K562 (cell line): ENCODE data around the gene SLC35A1. TPM values are rescaled to one million over a fixed set of nuclear protein-coding genes. Genes with fewer than 3 reads are reported as not detected.

ENCODE experiments used
- BCL6 ChIP-seq: fragments of 250-450 bp; sonication (Bioruptor Pico); IDR thresholded peaks from 2 replicates; pipeline ENCODE4 v1.4.0; 2020
- HMG20A ChIP-seq: fragments of 450-650 bp; formaldehyde crosslinking; conservative IDR thresholded peaks from 2 replicates; pipeline ENCODE4 v1.4.0; 2020; ENCODE audit warnings: mild to moderate bottlenecking, mixed read lengths
- HMGN3 ChIP-seq: IDR thresholded peaks from 2 replicates; pipeline ENCODE4 v1.6.1; 2011; ENCODE audit warnings: borderline replicate concordance, low read depth, mild to moderate bottlenecking, mixed read lengths, low read length; ENCODE audit not compliant: insufficient read length; ENCODE audit errors: extremely low read depth
- MEF2D ChIP-seq: conservative IDR thresholded peaks from 2 replicates; pipeline ENCODE4 v1.6.1; 2016; ENCODE audit warnings: low read depth, missing genetic modification characterization, missing compliant biosample characterization
- PKNOX1 ChIP-seq: fragments of 450-650 bp; IDR thresholded peaks from 2 replicates; pipeline ENCODE4 v1.6.1; 2016
- POU5F1 ChIP-seq: fragments of 150-350 bp; IDR thresholded peaks from 2 replicates; pipeline ENCODE4 v1.6.1; 2014; ENCODE audit warnings: borderline replicate concordance, low read length, low read depth, mild to moderate bottlenecking; ENCODE audit not compliant: partially characterized antibody
- SAFB ChIP-seq: fragments of 200-400 bp; formaldehyde crosslinking; IDR thresholded peaks from 2 replicates; pipeline ENCODE4 v1.6.1; 2017; ENCODE audit warnings: low read depth, low read length, borderline replicate concordance
- ZNF354B ChIP-seq: fragments of 250-450 bp; sonication (Bioruptor Pico); IDR thresholded peaks from 2 replicates; pipeline ENCODE4 v1.4.0; 2020
- ZNF431 ChIP-seq: sonication (generic); formaldehyde crosslinking; IDR thresholded peaks from 2 replicates; pipeline ENCODE4 v1.8.0; 2022; ENCODE audit warnings: mild to moderate bottlenecking, missing genetic modification reagents
- ZNF444 ChIP-seq: fragments of 250-450 bp; sonication (Bioruptor Pico); IDR thresholded peaks from 2 replicates; pipeline ENCODE4 v1.4.0; 2020; ENCODE audit warnings: mild to moderate bottlenecking, moderate library complexity
- ZNF511 ChIP-seq: sonication (generic); formaldehyde crosslinking; IDR thresholded peaks from 2 replicates; pipeline ENCODE4 v1.8.0; 2022; ENCODE audit warnings: mild to moderate bottlenecking, missing genetic modification reagents
- ZNF583 ChIP-seq: fragments of 250-450 bp; sonication (Bioruptor Pico); IDR thresholded peaks from 2 replicates; pipeline ENCODE4 v1.4.0; 2020
- ZNF589 ChIP-seq: fragments of 200-800 bp; sonication (Bioruptor generic); IDR thresholded peaks from 2 replicates; pipeline ENCODE4 v1.6.1; 2016; ENCODE audit warnings: low read depth, missing genetic modification characterization, missing compliant biosample characterization
- ZNF668 ChIP-seq: fragments of 250-450 bp; sonication (Bioruptor Pico); IDR thresholded peaks from 2 replicates; pipeline ENCODE4 v1.8.0; 2022; ENCODE audit warnings: mild to moderate bottlenecking, inconsistent platforms
- polyA plus RNA-seq, 8 experiments: library from polyadenylated mRNA; depleted of rRNA in 4 of 8; stranded (reverse) in 5 of 8; unstranded in 3 of 8; fragments of >200 nt; fragmentation: Nextera tagmentation in 2 of 8; fragmentation: Illumina TruSeq in 1 of 8; extraction: Ambion mirVana in 2 of 8; extraction: Trizol in 1 of 8; gene quantifications; 2 replicates each; pipeline versions ENCODE4 v1.2.1 to v1.2.3, GENCODE V29; 2011 to 2014; ENCODE audit warnings: inconsistent platforms in 1 of 8, missing spikeins in 1 of 8
- total RNA-seq, 7 experiments: library from RNA; depleted of rRNA in 6 of 7; stranded (reverse); fragments of >200 nt in 6 of 7; fragmentation: Illumina TruSeq in 2 of 7; extraction: Trizol in 2 of 7; gene quantifications; 2 replicates each; pipeline versions ENCODE4 v1.2.1 to v1.2.3, GENCODE V29; 2011 to 2021; ENCODE audit warnings: low replicate concordance in 1 of 7
- TF ChIP-seq, protein P1 (sequence below): fragments of 450-650 bp; IDR thresholded peaks from 2 replicates; pipeline ENCODE4 v1.6.1; 2016; ENCODE audit warnings: mild to moderate bottlenecking, moderate library complexity

SLC35A1 gene
- total and polyA plus RNA-seq, 9 of the 15 experiments (the other 6 are each of a cell fraction or from before 2014, with no cell fraction given), result 7.5 to 37.1 (median 14.9) TPM

- TF ChIP-seq, protein P1, sequence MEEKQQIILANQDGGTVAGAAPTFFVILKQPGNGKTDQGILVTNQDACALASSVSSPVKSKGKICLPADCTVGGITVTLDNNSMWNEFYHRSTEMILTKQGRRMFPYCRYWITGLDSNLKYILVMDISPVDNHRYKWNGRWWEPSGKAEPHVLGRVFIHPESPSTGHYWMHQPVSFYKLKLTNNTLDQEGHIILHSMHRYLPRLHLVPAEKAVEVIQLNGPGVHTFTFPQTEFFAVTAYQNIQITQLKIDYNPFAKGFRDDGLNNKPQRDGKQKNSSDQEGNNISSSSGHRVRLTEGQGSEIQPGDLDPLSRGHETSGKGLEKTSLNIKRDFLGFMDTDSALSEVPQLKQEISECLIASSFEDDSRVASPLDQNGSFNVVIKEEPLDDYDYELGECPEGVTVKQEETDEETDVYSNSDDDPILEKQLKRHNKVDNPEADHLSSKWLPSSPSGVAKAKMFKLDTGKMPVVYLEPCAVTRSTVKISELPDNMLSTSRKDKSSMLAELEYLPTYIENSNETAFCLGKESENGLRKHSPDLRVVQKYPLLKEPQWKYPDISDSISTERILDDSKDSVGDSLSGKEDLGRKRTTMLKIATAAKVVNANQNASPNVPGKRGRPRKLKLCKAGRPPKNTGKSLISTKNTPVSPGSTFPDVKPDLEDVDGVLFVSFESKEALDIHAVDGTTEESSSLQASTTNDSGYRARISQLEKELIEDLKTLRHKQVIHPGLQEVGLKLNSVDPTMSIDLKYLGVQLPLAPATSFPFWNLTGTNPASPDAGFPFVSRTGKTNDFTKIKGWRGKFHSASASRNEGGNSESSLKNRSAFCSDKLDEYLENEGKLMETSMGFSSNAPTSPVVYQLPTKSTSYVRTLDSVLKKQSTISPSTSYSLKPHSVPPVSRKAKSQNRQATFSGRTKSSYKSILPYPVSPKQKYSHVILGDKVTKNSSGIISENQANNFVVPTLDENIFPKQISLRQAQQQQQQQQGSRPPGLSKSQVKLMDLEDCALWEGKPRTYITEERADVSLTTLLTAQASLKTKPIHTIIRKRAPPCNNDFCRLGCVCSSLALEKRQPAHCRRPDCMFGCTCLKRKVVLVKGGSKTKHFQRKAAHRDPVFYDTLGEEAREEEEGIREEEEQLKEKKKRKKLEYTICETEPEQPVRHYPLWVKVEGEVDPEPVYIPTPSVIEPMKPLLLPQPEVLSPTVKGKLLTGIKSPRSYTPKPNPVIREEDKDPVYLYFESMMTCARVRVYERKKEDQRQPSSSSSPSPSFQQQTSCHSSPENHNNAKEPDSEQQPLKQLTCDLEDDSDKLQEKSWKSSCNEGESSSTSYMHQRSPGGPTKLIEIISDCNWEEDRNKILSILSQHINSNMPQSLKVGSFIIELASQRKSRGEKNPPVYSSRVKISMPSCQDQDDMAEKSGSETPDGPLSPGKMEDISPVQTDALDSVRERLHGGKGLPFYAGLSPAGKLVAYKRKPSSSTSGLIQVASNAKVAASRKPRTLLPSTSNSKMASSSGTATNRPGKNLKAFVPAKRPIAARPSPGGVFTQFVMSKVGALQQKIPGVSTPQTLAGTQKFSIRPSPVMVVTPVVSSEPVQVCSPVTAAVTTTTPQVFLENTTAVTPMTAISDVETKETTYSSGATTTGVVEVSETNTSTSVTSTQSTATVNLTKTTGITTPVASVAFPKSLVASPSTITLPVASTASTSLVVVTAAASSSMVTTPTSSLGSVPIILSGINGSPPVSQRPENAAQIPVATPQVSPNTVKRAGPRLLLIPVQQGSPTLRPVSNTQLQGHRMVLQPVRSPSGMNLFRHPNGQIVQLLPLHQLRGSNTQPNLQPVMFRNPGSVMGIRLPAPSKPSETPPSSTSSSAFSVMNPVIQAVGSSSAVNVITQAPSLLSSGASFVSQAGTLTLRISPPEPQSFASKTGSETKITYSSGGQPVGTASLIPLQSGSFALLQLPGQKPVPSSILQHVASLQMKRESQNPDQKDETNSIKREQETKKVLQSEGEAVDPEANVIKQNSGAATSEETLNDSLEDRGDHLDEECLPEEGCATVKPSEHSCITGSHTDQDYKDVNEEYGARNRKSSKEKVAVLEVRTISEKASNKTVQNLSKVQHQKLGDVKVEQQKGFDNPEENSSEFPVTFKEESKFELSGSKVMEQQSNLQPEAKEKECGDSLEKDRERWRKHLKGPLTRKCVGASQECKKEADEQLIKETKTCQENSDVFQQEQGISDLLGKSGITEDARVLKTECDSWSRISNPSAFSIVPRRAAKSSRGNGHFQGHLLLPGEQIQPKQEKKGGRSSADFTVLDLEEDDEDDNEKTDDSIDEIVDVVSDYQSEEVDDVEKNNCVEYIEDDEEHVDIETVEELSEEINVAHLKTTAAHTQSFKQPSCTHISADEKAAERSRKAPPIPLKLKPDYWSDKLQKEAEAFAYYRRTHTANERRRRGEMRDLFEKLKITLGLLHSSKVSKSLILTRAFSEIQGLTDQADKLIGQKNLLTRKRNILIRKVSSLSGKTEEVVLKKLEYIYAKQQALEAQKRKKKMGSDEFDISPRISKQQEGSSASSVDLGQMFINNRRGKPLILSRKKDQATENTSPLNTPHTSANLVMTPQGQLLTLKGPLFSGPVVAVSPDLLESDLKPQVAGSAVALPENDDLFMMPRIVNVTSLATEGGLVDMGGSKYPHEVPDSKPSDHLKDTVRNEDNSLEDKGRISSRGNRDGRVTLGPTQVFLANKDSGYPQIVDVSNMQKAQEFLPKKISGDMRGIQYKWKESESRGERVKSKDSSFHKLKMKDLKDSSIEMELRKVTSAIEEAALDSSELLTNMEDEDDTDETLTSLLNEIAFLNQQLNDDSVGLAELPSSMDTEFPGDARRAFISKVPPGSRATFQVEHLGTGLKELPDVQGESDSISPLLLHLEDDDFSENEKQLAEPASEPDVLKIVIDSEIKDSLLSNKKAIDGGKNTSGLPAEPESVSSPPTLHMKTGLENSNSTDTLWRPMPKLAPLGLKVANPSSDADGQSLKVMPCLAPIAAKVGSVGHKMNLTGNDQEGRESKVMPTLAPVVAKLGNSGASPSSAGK, result no peak
- TF ChIP-seq SAFB (0 out of 2 replicates have a peak, but pooled peaks have one; percentile 26), ZNF583 (CRISPR knock-in tag) (no peak), ZNF354B (CRISPR knock-in tag) (no peak), ZNF668 (CRISPR knock-in tag) (no peak), ZNF511 (CRISPR knock-in tag) (peak; percentile 26; the same call in 1 of the 2 replicates), ZNF431 (CRISPR knock-in tag) (0 out of 2 replicates have a peak, but pooled peaks have one; percentile 35), HMG20A (CRISPR knock-in tag) (no peak), POU5F1 (no peak), MEF2D (tag) (no peak), ZNF589 (CRISPR knock-in tag) (no peak), ZNF444 (no peak), PKNOX1 (peak; percentile 90), HMGN3 (peak; percentile 58), BCL6 (no peak)
Measured at GRCh38 chr6:87472525-87473418, at the start of gene SLC35A1 (continued).
